B cell (primary cell): ENCODE data around the gene DEF6. TPM values are rescaled to one million over a fixed set of nuclear protein-coding genes. Genes with fewer than 3 reads are reported as not detected.

ENCODE experiments used
- ATAC-seq: fragments of 200-7000 bp; cut with Tn5 transposase; one replicate; pipeline ENCODE4 v1.10.0; 2021; ENCODE audit warnings: low read depth, mild to moderate bottlenecking, moderate number of reproducible peaks, moderate library complexity
- CTCF ChIA-PET: fragments of 350-600 bp; sonication (Branson Sonifier 250); formaldehyde crosslinking; loops from one replicate; lab custom pipeline; 2021; ENCODE audit warnings: antibody characterized with exemption, inconsistent platforms; lab: Charles Lee
- POLR2A ChIA-PET: fragments of 350-600 bp; sonication (Branson Sonifier 250); formaldehyde crosslinking; loops from one replicate; lab custom pipeline; 2021; ENCODE audit warnings: antibody characterized with exemption; lab: Charles Lee
- DNase-seq: peaks from one replicate; pipeline ENCODE4 v3.0.0; 2013
- H2AFZ ChIP-seq: 2 replicates; pipeline ENCODE4 v1.6.1; 2012; ENCODE audit warnings: mild to moderate bottlenecking, low read depth, low read length; ENCODE audit not compliant: insufficient read depth, poor library complexity, severe bottlenecking
- H3K27ac ChIP-seq, 2 donors: 1 replicate in 1 of 2; 2 replicates in 1 of 2; pipeline ENCODE4 v1.5.1; 2012 to 2013; ENCODE audit warnings: low read length in 2 of 2, mild to moderate bottlenecking in 2 of 2, moderate library complexity in 1 of 2
- H3K27me3 ChIP-seq, 4 experiments: fragments of 200-600 bp in 1 of 4; sonication (generic) in 1 of 4; replicated peaks in 1 of 4; 1 replicate in 2 of 4; 2 replicates in 2 of 4; pipeline versions ENCODE4 v1.6.1 to v1.7.0; 2013 to 2016; ENCODE audit warnings: low read length in 3 of 4, mild to moderate bottlenecking in 2 of 4, mixed read lengths in 1 of 4, moderate library complexity in 1 of 4; ENCODE audit not compliant: insufficient read depth in 4 of 4, control insufficient read depth in 3 of 4; ENCODE audit errors: control extremely low read depth in 1 of 4
- H3K36me3 ChIP-seq, 2 experiments: replicated peaks in 1 of 2; 1 replicate in 1 of 2; 2 replicates in 1 of 2; pipeline versions ENCODE4 v1.6.1 to v1.7.1; 2013; ENCODE audit warnings: low read length in 1 of 2; ENCODE audit not compliant: insufficient read depth in 2 of 2, control insufficient read depth in 1 of 2; ENCODE audit errors: control extremely low read depth in 1 of 2, extremely low read depth in 1 of 2
- H3K4me1 ChIP-seq, 2 donors: fragments of 200-600 bp in 1 of 2; sonication (generic) in 1 of 2; 1 replicate in 1 of 2; 2 replicates in 1 of 2; pipeline versions ENCODE4 v1.5.1 to v1.6.1; 2013 to 2017; ENCODE audit warnings: low read length in 2 of 2; ENCODE audit not compliant: control insufficient read depth in 2 of 2, insufficient read depth in 2 of 2
- H3K4me2 ChIP-seq: replicated peaks from 2 replicates; pipeline ENCODE3; 2012; ENCODE audit warnings: mild to moderate bottlenecking, low read depth, low read length; ENCODE audit not compliant: poor library complexity, severe bottlenecking
- H3K4me3 ChIP-seq, 5 experiments: fragments of 200-600 bp in 1 of 5; sonication (generic) in 1 of 5; 1 replicate in 3 of 5; 2 replicates in 2 of 5; pipeline versions ENCODE4 v1.5.1 to v1.7.0; 2011 to 2016; ENCODE audit warnings: low read length in 4 of 5, mild to moderate bottlenecking in 4 of 5, low read depth in 2 of 5, control low read depth in 1 of 5, moderate library complexity in 1 of 5; ENCODE audit not compliant: insufficient read depth in 1 of 5; ENCODE audit errors: control extremely low read depth in 1 of 5, extremely low read depth in 1 of 5
- H3K79me2 ChIP-seq: fragments of 200-600 bp; sonication (generic); one replicate; pipeline ENCODE4 v1.6.0; 2016; ENCODE audit warnings: low read length; ENCODE audit not compliant: control insufficient read depth, insufficient read depth
- H3K9ac ChIP-seq: fragments of 200-600 bp; sonication (generic); 2 replicates; pipeline ENCODE4 v1.6.1; 2017; ENCODE audit warnings: mild to moderate bottlenecking, low read length, moderate library complexity
- H3K9me3 ChIP-seq, 3 donors: one replicate each; pipeline versions ENCODE4 v1.6.1 to v1.7.1; 2013; ENCODE audit warnings: low read length in 2 of 3; ENCODE audit not compliant: control insufficient read depth in 2 of 3, insufficient read depth in 1 of 3; ENCODE audit errors: control extremely low read depth in 1 of 3
- H4K20me1 ChIP-seq: 2 replicates; pipeline ENCODE4 v1.6.0; 2012; ENCODE audit warnings: mild to moderate bottlenecking, low read length; ENCODE audit not compliant: insufficient read depth, control insufficient read depth, poor library complexity, severe bottlenecking
- H3K27ac Mint-ChIP-seq: one replicate; pipeline ENCODE4 v1.8.0; 2021; ENCODE audit warnings: mixed read lengths
- H3K27me3 Mint-ChIP-seq: one replicate; pipeline ENCODE4 v1.8.0; 2021; ENCODE audit warnings: mixed read lengths
- H3K4me1 Mint-ChIP-seq: one replicate; pipeline ENCODE4 v1.8.0; 2021; ENCODE audit warnings: mixed read lengths
- H3K4me3 Mint-ChIP-seq: one replicate; pipeline ENCODE4 v1.8.0; 2021; ENCODE audit warnings: mixed read lengths
- H3K9me3 Mint-ChIP-seq: one replicate; pipeline ENCODE4 v1.8.0; 2022; ENCODE audit warnings: mixed read lengths; ENCODE audit not compliant: insufficient read depth
- CTCF ChIP-seq: fragments of 200-600 bp; IDR thresholded peaks from one replicate; pipeline ENCODE4 v1.8.0; 2022; ENCODE audit warnings: antibody characterized with exemption, mild to moderate bottlenecking
- EZH2 ChIP-seq: IDR thresholded peaks from 2 replicates; pipeline ENCODE4 v1.6.1; 2012; ENCODE audit warnings: borderline replicate concordance, low read depth, mild to moderate bottlenecking, moderate library complexity, low read length; ENCODE audit not compliant: insufficient read depth, poor library complexity, severe bottlenecking
- WGBS: methylation state at CpG from one replicate; pipeline ENCODE4 v1.1.5; 2013; ENCODE audit warnings: missing lambda C conversion rate; ENCODE audit not compliant: insufficient coverage; 5-methylcytosine and 5-hydroxymethylcytosine counted together
- intact Hi-C: fragments of 100-400 bp; cut with micrococcal nuclease; formaldehyde crosslinking; loops from one replicate; pipeline ENCODE4 v1.10.0; 2022
- polyA plus RNA-seq: library from polyadenylated mRNA; depleted of rRNA; stranded (reverse); fragments of >200 nt; gene quantifications from 2 replicates; pipeline ENCODE4 v1.2.3, GENCODE V29; 2012
- total RNA-seq, 2 donors: library from RNA; stranded (reverse); fragments of 120-200 nt in 1 of 2; gene quantifications; 1 replicate in 1 of 2; 2 replicates in 1 of 2; pipeline versions ENCODE4 v1.2.3 to v1.2.4, GENCODE V29; 2013 to 2022

DEF6 gene
- total and polyA plus RNA-seq, 2 donors (not counting 1 experiment from before 2014, with no cell fraction given): 105 to 159 TPM

DNA sequence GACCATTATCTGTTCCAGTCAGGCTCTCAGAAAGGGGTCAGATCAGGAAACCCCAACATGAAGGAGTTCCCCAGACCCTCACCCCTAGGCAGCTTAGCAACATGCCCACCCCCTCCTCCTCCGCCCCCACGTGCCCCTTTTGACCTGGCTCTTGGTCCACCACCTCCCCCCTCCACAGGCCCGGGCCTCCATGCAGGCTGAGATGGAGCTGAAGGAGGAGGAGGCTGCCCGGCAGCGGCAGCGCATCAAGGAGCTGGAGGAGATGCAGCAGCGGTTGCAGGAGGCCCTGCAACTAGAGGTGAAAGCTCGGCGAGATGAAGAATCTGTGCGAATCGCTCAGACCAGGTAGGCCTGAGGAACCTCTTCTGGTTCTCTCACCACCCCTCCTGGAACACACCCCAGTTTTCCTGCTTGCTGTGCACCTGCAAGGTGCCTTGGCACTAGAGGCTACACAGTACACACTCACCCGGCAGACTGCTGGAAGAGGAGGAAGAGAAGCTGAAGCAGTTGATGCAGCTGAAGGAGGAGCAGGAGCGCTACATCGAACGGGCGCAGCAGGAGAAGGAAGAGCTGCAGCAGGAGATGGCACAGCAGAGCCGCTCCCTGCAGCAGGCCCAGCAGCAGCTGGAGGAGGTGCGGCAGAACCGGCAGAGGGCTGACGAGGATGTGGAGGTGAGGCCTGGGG lies 21.9 kb downstream of the DEF6 start:
- no peak overlapping the region for H3K4me2 ChIP-seq
- no peaks in the 10 kb centered on the region for H3K27me3 Mint-ChIP-seq
- no peak overlapping the region for H2AFZ ChIP-seq
- intact Hi-C loops: no loop called here
- H3K9ac ChIP-seq: no peak overlapping the region
- H3K27ac ChIP-seq: no peak overlapping the region
- no peaks in the 10 kb centered on the region for H3K9me3 ChIP-seq
- H3K79me2 ChIP-seq: peaks cover 41% of the 10 kb centered on the region
- CTCF ChIA-PET: interaction anchor here (0.5 to 1.5 kb wide), 2 partner anchors 8 to 648 kb away, joined by 4 to 8 read pairs; no protein-coding TSS in a partner anchor
- no peaks in the 10 kb centered on the region for H3K9me3 Mint-ChIP-seq
- H3K4me1 Mint-ChIP-seq: peaks cover 7% of the 10 kb centered on the region
- WGBS: 97% methylated on average over 18 of the region's 20 CpGs
- no peak overlapping the region for H3K27ac Mint-ChIP-seq
- H3K27me3 ChIP-seq: no peaks in the 10 kb centered on the region
- no peaks in the 10 kb centered on the region for H3K4me1 ChIP-seq
- POLR2A ChIA-PET: no interaction called here
- ATAC-seq (no peak), DNase-seq (no peak)
- peaks cover 28% of the 10 kb centered on the region for H4K20me1 ChIP-seq
- no peak overlapping the region for H3K4me3 ChIP-seq
- TF ChIP-seq EZH2 (no peak), CTCF (no peak)
- H3K36me3 ChIP-seq: peaks cover 0 to 78% of the 10 kb centered on the region in 2 experiments
- no peak overlapping the region for H3K4me3 Mint-ChIP-seq

DNA sequence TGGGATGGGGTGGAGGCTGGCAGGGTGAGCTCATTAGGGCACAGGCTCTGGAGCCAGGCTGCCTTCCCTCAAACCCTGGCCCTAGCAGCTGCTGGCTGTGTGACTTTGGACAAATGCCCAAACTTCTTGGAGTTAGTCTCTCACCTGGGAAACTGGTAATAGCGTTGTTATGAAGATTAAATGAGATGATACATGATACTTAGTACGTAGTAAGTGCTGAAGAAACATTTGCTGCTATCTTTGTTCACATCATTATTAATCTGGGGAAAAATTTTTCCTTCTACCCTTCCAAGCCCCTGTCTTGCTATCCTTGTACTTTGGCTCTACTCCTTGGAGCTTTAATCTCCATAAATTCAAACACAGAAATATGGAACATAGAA lies 22.4 kb downstream of the DEF6 start:
- Histone ChIP-seq H3K27ac (no peak overlapping the region), H4K20me1 (peaks cover 28% of the 10 kb centered on the region), H3K4me2 (no peak overlapping the region), H2AFZ (no peak overlapping the region), H3K4me3 (no peak overlapping the region), H3K36me3 (peaks cover 2 to 79% of the 10 kb centered on the region in 2 experiments), H3K9ac (no peak overlapping the region), H3K4me1 (no peaks in the 10 kb centered on the region), H3K79me2 (peaks cover 35% of the 10 kb centered on the region), H3K27me3 (no peaks in the 10 kb centered on the region), H3K9me3 (no peaks in the 10 kb centered on the region)
- POLR2A ChIA-PET: no interaction called here
- H3K27me3 Mint-ChIP-seq: no peaks in the 10 kb centered on the region
- no peak overlapping the region for H3K27ac Mint-ChIP-seq
- DNase-seq: no peak
- no peak for TF ChIP-seq EZH2
- TF ChIP-seq CTCF: no peak
- no peaks in the 10 kb centered on the region for H3K9me3 Mint-ChIP-seq
- no peak for ATAC-seq
- CTCF ChIA-PET: no interaction called here
- H3K4me3 Mint-ChIP-seq: no peak overlapping the region
- peaks cover 5% of the 10 kb centered on the region for H3K4me1 Mint-ChIP-seq
- no CpG with 5 or more reads among the region's 2 CpGs for WGBS
- intact Hi-C loops: no loop called here
